ENCODE data around the gene GHRHR. TPM values are rescaled to one million over a fixed set of nuclear protein-coding genes. Genes with fewer than 3 reads are reported as not detected.

Gene GHRHR
- not detected in 2 replicates for total RNA-seq (2014; rRNA removed; shearing (Covaris generic))
- not detected in 2 replicates for polyA plus RNA-seq (2015; cell fraction: cytosol; rRNA removed)
- polyA plus RNA-seq (2015; cell fraction: nucleus; rRNA removed) = not detected in 2 replicates

- no peak for DNase-seq (ENCODE audit: low read depth)
Observed at GRCh38 chr7:30963842-30964241, at the start of gene GHRHR. Gene GHRHR (plus strand): TSS chr7:30963953. CDS start chr7:30964069, 116 bp downstream.

- peak; percentile 87 for DNase-seq (ENCODE audit: low read depth)
Observed at GRCh38 chr7:30914596-30914995, 49.2 kb upstream of the GHRHR start.

GRCh38 chr7:30915005-30915601, 48.6 kb upstream of the GHRHR start:
- DNase-seq (ENCODE audit: low read depth) = peak; percentile 24

GRCh38 chr7:30915751-30916150, 48.0 kb upstream of the GHRHR start:
- DNase-seq (ENCODE audit: low read depth) = no peak

GRCh38 chr7:30916255-30916654, 47.5 kb upstream of the GHRHR start:
- DNase-seq (ENCODE audit: low read depth) = no peak

- DNase-seq (ENCODE audit: low read depth) = no peak
Observed at GRCh38 chr7:30916767-30917166, 47.0 kb upstream of the GHRHR start.

GRCh38 chr7:30917216-30917893, 46.4 kb upstream of the GHRHR start:
- no peak for DNase-seq (ENCODE audit: low read depth)

GRCh38 chr7:30918676-30919075, 45.1 kb upstream of the GHRHR start:
- no peak for DNase-seq (ENCODE audit: low read depth)

GRCh38 chr7:30920021-30920583, 43.7 kb upstream of the GHRHR start:
- DNase-seq (ENCODE audit: low read depth) = no peak

- DNase-seq (ENCODE audit: low read depth) = peak; percentile 63
Observed at GRCh38 chr7:30920584-30921539, 42.9 kb upstream of the GHRHR start.

GRCh38 chr7:30921540-30922401, 42.0 kb upstream of the GHRHR start:
- no peak for DNase-seq (ENCODE audit: low read depth)

GRCh38 chr7:30922596-30922995, 41.2 kb upstream of the GHRHR start:
- no peak for DNase-seq (ENCODE audit: low read depth)

- DNase-seq (ENCODE audit: low read depth) = no peak
Observed at GRCh38 chr7:30923009-30923773, 40.6 kb upstream of the GHRHR start.

- DNase-seq (ENCODE audit: low read depth) = no peak
Observed at GRCh38 chr7:30923774-30924413, 39.9 kb upstream of the GHRHR start.

- no peak for DNase-seq (ENCODE audit: low read depth)
Observed at GRCh38 chr7:30924624-30925023, 39.1 kb upstream of the GHRHR start.

- DNase-seq (ENCODE audit: low read depth) = no peak
Observed at GRCh38 chr7:30925117-30925516, 38.6 kb upstream of the GHRHR start.

GRCh38 chr7:30925913-30926312, 37.8 kb upstream of the GHRHR start:
- DNase-seq (ENCODE audit: low read depth) = no peak

GRCh38 chr7:30926313-30926712, 37.4 kb upstream of the GHRHR start:
- no peak for DNase-seq (ENCODE audit: low read depth)

GRCh38 chr7:30927040-30927439, 36.7 kb upstream of the GHRHR start:
- DNase-seq (ENCODE audit: low read depth) = no peak
